ENCODE results near the gene DPEP2.
"Not testable (repeated sequence)": the region's sequence is repeated elsewhere in the genome, so short reads cannot be mapped to it uniquely, and the experiment has no call there.

Gene DPEP2

DNA sequence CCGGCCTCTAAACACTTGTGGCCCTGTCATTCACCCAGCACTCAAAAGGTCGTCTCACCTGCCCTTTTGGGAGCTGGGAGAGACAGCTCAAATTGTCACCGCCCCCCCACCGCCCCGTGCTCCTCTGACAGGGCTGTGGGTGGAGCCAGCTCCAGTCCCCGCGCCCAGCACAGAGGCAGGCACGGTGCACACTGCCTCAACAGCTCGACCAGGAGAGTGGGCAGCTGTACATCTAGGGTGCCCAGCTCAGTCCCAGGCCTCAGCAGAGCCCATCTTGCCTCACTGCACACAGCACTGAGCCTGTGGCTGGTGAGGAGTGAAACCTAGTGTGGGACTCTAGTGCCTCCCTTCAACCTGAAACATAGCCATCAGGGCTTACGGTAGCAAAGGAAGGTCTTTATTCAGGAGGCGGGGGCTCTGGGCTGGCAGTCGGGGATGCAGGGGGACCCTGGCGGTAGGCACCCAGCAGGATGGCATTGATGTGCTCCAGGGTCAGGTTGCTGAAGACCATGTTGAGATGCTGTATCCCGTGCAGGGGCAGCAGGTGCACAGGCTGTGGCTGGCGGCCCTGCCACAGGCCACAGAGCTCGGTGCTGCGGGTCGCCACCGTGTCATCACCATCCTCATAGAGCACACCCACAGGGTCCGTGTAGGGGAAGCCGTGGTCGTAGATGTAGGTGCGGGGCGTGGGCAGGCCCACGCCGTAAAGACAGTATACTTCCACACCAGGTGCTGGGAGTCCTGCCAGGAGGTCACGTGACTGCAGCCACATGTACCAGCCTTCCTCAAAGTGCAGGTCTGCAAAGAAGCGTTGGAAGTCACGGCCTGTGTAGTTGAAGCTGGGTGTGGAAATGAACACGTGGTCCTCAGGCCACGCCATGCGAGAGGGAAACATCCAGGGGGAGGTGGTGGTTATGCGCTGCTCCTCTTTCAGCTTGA, 59.5 kb downstream of the DPEP2 start:
- DNase-seq (ENCODE audit: low spot score), result no peak
- no peak for FAIRE-seq

DNA sequence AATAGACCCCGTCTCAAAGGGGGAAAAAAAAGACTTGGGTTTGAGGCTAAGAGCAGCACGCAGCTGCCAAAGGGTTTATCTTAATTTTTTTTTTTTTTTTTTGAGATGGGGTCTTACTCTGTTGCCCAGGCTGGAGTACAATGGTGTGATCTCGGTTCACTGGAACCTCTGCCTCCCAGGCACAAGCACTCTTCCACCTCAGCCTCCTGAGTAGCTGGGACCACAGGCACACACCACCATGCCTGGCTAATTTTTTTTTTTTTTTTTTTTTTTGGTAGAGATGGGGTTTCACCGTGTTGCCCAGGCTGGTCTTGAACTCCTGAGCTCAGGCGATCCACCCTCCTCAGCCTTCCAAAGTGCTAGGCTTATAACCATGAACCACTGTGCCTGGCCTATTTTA, 61.6 kb downstream of the DPEP2 start:
- not testable (repeated sequence) for DNase-seq (ENCODE audit: low spot score); FAIRE-seq
